Measurements from ENCODE around the gene CSRP1. TPM values are rescaled to one million over a fixed set of nuclear protein-coding genes. Genes with fewer than 3 reads are reported as not detected.
"Not testable (repeated sequence)": the region's sequence is repeated elsewhere in the genome, so short reads cannot be mapped to it uniquely, and the experiment has no call there.

CSRP1 gene
- total RNA-seq, 3 donors from 2014 or later = 186 to 1,491 (median 767) TPM

DNA sequence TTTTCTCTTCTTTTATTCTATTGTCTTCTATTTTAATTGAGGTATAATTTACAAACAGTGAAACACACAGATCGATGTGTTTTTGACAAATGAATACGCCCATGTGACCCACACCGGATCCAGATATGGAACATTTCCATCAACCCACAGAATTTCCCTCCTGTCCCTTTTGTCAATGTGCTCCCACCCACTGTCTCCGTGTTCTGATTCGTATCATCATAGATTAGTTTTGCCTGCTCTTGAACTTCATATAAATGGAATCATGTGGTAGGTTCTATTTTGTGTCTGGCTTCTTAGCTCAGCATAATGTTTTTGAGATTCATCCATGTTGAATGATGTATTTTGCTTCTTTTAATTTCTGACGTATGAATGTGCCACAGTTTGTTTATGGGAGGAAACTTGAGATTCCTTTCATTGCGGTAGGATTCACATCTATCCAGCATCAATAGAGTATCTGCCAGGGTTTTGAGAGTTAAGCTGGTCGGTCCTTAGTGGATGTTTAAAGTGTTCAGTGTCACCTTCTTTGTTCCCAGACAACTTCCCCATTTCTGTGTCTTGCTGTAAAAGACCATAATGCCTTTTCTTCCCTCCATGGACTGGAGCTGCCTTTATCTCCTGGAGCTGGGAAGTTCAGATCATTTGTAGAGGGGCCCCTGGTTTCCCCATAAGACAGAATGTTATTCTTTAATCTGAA, 46.7 kb upstream of the CSRP1 start:
- no peak for TF ChIP-seq POLR2A (IDR thresholded peaks at IDR 0.05)
- no peak for TF ChIP-seq POLR2AphosphoS5 (IDR thresholded peaks at IDR 0.05)
- TF ChIP-seq, protein P1, sequence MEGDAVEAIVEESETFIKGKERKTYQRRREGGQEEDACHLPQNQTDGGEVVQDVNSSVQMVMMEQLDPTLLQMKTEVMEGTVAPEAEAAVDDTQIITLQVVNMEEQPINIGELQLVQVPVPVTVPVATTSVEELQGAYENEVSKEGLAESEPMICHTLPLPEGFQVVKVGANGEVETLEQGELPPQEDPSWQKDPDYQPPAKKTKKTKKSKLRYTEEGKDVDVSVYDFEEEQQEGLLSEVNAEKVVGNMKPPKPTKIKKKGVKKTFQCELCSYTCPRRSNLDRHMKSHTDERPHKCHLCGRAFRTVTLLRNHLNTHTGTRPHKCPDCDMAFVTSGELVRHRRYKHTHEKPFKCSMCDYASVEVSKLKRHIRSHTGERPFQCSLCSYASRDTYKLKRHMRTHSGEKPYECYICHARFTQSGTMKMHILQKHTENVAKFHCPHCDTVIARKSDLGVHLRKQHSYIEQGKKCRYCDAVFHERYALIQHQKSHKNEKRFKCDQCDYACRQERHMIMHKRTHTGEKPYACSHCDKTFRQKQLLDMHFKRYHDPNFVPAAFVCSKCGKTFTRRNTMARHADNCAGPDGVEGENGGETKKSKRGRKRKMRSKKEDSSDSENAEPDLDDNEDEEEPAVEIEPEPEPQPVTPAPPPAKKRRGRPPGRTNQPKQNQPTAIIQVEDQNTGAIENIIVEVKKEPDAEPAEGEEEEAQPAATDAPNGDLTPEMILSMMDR (IDR thresholded peaks at IDR 0.05) = no peak
- H3K27ac ChIP-seq = peak overlapping the region in 1 of 2 donors; percentile 66
- no peaks in the 10 kb centered on the region for H3K9me3 ChIP-seq
- no peak overlapping the region for H3K4me3 ChIP-seq
- no peak for DNase-seq (ENCODE audit: low spot score in 2 of 2)
- intact Hi-C loops (cut with DNase I; ENCODE audit: low total_unique reads) = no loop called here
- H3K36me3 ChIP-seq = no peaks in the 10 kb centered on the region
- no peaks in the 10 kb centered on the region for H3K27me3 ChIP-seq
- peaks cover 0 to 3% of the 10 kb centered on the region in 2 donors for H3K4me1 ChIP-seq

DNA sequence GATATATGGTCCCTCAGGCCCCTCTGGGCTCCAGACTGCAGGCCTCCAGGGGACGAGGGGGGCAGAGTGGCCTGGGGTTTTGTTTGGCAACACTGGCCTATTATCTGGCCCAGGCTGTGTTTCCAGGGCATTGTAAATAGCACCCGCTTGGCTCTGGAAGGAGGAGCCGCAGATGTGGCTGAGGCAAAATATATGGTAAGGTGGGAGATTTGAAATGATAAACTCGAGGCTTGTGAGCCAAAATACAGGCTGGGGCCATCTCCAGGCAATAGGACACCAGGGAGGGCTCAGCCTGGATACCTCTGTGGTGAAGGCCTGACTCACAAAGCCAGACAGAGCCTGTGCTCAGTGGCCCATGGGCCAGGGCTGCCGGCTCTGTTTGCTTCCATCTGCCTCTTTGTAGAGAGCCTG, 46.0 kb upstream of the CSRP1 start:
- no peak for DNase-seq (ENCODE audit: low spot score in 2 of 2)
- H3K4me3 ChIP-seq = no peak overlapping the region
- H3K36me3 ChIP-seq = no peaks in the 10 kb centered on the region
- intact Hi-C loops (cut with DNase I; ENCODE audit: low total_unique reads) = no loop called here
- peak overlapping the region in 1 of 2 donors; percentile 45 for H3K27ac ChIP-seq
- H3K4me1 ChIP-seq = peaks cover 0 to 3% of the 10 kb centered on the region in 2 donors
- no peaks in the 10 kb centered on the region for H3K9me3 ChIP-seq
- TF ChIP-seq, protein P1 (IDR thresholded peaks at IDR 0.05) = no peak
- TF ChIP-seq POLR2AphosphoS5 (IDR thresholded peaks at IDR 0.05) = no peak
- TF ChIP-seq POLR2A (IDR thresholded peaks at IDR 0.05) = no peak
- H3K27me3 ChIP-seq = no peaks in the 10 kb centered on the region

- intact Hi-C loops (cut with DNase I; ENCODE audit: low total_unique reads) = loop anchor here (1.0 kb wide), 1 partner anchor 155 kb away; no protein-coding TSS in a partner anchor
Measured at GRCh38 chr1:201551877-201552731, 45.2 kb upstream of the CSRP1 start.

DNA sequence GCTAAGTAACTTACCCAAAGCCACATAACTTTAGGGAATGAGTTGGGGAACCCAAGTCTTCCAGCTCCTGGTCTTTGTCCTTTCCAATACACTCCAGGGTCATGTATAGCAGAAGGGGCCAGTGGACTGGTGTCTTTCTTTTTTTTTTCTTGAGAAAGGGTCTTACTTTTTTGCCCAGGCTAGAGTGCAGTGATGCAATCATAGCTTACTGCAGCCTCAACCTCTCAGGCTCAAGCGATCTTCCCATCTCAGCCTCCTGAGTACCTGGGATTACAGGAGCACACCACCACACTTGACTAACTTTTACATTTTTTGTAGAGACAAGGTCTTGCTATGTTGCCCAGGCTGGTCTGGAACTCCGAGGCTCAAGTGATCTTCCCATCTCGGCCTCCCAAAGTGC, 44.2 kb upstream of the CSRP1 start:
- no peaks in the 10 kb centered on the region for H3K36me3 ChIP-seq
- intact Hi-C loops (cut with DNase I; ENCODE audit: low total_unique reads) = loop anchor here (1.0 kb wide), 1 partner anchor 156 kb away; no protein-coding TSS in a partner anchor
- TF ChIP-seq, protein P1 (IDR thresholded peaks at IDR 0.05) = no peak
- TF ChIP-seq POLR2AphosphoS5 (IDR thresholded peaks at IDR 0.05) = no peak
- TF ChIP-seq POLR2A (IDR thresholded peaks at IDR 0.05) = no peak
- peaks cover 0 to 3% of the 10 kb centered on the region in 2 donors for H3K4me1 ChIP-seq
- no peaks in the 10 kb centered on the region for H3K9me3 ChIP-seq
- H3K27me3 ChIP-seq = no peaks in the 10 kb centered on the region
- no peak overlapping the region for H3K27ac ChIP-seq
- no peak overlapping the region for H3K4me3 ChIP-seq
- DNase-seq (ENCODE audit: low spot score in 2 of 2) = no peak

More at GRCh38 chr1:201551877-201552731, 45.2 kb upstream of the CSRP1 start:
- no peak for DNase-seq (ENCODE audit: low spot score in 2 of 2)
- Histone ChIP-seq H3K4me1 (peaks cover 0 to 3% of the 10 kb centered on the region in 2 donors), H3K36me3 (no peaks in the 10 kb centered on the region), H3K9me3 (no peaks in the 10 kb centered on the region), H3K4me3 (no peak overlapping the region), H3K27ac (peak overlapping the region; percentile 6 to 45), H3K27me3 (no peaks in the 10 kb centered on the region)
- no peak for TF ChIP-seq POLR2A (IDR thresholded peaks at IDR 0.05)
- TF ChIP-seq POLR2AphosphoS5 (IDR thresholded peaks at IDR 0.05) = no peak
- TF ChIP-seq, protein P1 (IDR thresholded peaks at IDR 0.05) = no peak

DNA sequence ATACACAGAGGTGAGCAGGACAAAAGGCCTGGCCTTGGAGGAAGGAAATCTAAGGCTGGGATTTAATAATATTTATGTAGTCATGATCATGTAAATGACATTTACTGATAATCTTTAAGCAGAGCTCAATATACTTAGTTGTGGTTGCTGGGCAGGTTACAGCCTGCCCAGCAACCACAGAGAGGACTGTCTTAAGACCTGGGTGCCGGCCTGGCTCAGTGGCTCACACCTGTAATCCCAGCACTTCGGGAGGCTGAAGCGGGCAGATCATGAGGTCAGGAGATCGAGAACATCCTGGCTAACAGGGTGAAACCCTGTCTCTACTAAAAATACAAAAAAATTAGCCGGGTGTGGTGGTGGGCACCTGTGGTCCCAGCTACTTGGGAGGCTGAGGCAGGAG, 42.6 kb upstream of the CSRP1 start:
- H3K27me3 ChIP-seq; H3K9me3 ChIP-seq; H3K27ac ChIP-seq; H3K4me1 ChIP-seq; DNase-seq (ENCODE audit: low spot score in 2 of 2); intact Hi-C loops (cut with DNase I; ENCODE audit: low total_unique reads); H3K36me3 ChIP-seq; H3K4me3 ChIP-seq: not testable (repeated sequence)
